ENCODE data around the gene SKA3.

Gene SKA3

GRCh38 chr13:21117104-21117809 is 59.1 kb downstream of the SKA3 start:
- no peak for DNase-seq (ENCODE audit: extremely low read depth in 1 of 2, low read depth in 1 of 2)

DNA sequence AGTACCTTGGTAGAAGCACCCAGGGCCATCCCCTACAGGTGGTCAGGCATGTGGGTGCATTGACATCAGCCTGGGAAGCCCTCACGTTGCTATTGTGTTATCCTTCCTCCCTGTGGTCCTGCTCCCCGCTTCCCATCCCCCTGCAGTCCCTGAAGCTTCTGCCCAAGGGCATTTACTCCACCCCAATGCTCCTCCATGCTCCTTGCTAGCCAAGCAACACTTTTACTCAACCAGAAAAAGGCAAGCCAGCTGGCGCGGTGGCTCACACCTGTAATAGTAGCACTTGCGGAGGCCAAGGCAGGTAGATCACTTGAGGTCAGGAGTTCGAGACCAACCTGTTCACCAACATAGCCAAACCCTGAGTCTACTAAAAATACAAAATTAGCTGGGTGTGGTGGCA is 60.2 kb downstream of the SKA3 start:
- no peak for DNase-seq (ENCODE audit: extremely low read depth in 1 of 2, low read depth in 1 of 2)

DNA sequence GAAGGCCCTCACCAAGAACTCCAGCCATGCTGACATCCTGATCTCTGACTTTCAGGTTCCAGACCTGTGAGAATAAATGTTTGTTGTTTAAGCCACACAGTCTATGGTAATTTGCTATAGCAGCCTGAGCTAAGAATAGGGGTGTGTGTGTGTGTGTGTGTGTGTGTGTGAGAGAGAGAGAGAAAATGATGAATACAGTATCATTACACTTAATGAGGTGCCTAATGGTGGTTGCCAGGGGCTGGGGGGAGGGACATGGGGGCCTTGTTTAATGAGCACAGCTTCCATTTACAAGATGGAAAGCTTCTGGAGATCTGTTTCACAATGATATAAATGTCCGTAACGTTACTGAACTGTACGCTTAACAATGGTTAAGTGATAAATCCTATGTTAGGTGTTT is 61.1 kb downstream of the SKA3 start:
- no peak for DNase-seq (ENCODE audit: extremely low read depth in 1 of 2, low read depth in 1 of 2)

DNA sequence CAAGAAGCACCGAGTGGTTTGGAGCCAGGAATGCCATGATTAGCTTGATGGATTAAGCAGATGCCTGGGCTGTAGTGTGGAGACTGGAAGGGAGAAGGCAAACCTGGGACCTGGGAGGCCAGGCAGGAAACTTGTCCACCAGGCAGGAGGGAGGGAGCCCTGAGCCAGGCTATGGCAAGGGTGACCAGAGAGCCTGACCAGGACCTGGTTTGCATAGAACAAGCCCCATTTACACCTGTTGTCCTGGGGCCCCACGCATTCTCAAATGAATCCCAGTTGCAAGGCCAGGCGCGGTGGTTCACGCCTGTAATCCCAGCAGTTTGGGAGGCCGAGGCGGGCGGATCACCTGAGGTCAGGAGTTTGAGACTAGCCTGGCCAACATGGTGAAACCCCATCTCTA is 64.8 kb downstream of the SKA3 start:
- no peak for DNase-seq (ENCODE audit: extremely low read depth in 1 of 2, low read depth in 1 of 2)

GRCh38 chr13:21109168-21109567 is 67.2 kb downstream of the SKA3 start:
- DNase-seq (ENCODE audit: extremely low read depth in 1 of 2, low read depth in 1 of 2) = no peak

GRCh38 chr13:21106089-21106488 is 70.3 kb downstream of the SKA3 start:
- DNase-seq (ENCODE audit: extremely low read depth in 1 of 2, low read depth in 1 of 2) = no peak

DNA sequence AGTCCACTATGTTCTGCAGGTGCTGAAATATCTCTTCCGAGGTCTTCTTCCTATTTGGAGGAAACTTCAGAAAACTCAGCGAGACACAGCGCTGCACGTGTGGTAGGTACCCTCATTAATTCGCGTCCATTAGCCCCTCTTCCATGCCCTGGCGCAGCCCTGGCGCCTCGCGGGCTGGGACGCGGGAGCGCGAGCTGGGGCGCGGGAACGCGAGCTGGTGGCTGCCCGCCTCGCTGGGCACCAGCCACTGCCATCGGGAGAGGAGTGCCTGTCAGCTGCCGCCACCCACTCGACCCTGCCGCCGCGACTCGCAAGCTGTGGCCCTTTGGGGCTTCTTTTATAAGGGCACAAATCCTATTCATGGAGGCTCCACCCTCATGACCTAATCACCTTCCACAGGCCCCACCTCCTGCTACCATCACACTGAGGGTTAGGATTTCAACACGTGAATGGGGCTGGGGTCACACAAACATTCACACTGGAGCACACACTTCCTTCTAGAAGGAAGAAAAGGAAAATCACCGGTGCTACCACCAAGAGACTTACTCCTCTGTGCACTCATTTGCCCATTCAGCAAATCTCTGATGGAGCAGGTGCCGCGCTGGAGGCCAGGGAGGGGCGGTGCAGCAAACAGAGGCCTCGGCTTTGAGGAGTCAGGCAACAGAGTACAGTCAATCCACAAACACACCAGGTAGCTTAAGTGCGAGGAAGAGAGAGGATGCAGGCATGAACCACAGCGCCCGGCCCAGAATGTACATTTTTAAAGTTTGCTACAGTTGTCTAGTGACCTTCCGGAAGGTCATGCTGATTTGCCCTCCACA is 71.9 kb downstream of the SKA3 start:
- DNase-seq (ENCODE audit: extremely low read depth in 1 of 2, low read depth in 1 of 2) = no peak
